ENCODE data around the gene DNAH17. TPM values are rescaled to one million over a fixed set of nuclear protein-coding genes. Genes with fewer than 3 reads are reported as not detected.

The DNAH17 gene
- total RNA-seq, 1 donor from 2014 or later: 2.8 TPM

DNA sequence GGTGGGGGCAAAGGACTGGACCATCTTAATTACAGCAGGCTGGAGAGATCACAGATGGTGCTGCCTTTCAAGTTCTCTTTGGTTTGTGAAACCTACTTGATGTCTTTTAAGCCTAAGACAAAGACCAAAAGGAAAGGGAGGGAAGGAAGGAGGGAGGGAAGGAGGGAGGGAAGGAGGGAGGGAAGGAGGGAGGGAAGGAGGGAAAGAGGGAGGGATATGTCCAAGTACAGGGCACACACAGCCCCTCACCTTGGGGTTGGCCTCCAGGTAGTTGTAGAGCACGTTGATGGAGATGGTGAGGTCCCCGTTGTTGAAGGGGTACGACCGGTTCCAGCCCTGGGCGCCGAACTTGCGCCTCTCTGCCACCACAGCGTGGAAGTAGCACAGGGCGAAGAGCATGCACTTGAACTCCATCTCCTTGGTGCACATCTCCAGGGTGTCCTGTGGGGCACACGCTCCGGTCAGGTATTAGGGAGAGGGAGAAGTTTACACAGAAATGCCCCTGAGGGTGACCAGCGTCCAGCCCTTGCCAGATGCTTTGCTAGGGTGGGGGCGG is 143.3 kb downstream of the DNAH17 start:
- DNase-seq (no peak), ATAC-seq (no peak)
- H3K36me3 ChIP-seq: peaks cover 13% of the 10 kb centered on the region
- intact Hi-C loops (cut with DNase I): no loop called here
- H3K9me3 ChIP-seq: no peaks in the 10 kb centered on the region
- no peak overlapping the region for H3K4me3 ChIP-seq
- H3K27me3 ChIP-seq: no peaks in the 10 kb centered on the region
- TF ChIP-seq, protein P1, sequence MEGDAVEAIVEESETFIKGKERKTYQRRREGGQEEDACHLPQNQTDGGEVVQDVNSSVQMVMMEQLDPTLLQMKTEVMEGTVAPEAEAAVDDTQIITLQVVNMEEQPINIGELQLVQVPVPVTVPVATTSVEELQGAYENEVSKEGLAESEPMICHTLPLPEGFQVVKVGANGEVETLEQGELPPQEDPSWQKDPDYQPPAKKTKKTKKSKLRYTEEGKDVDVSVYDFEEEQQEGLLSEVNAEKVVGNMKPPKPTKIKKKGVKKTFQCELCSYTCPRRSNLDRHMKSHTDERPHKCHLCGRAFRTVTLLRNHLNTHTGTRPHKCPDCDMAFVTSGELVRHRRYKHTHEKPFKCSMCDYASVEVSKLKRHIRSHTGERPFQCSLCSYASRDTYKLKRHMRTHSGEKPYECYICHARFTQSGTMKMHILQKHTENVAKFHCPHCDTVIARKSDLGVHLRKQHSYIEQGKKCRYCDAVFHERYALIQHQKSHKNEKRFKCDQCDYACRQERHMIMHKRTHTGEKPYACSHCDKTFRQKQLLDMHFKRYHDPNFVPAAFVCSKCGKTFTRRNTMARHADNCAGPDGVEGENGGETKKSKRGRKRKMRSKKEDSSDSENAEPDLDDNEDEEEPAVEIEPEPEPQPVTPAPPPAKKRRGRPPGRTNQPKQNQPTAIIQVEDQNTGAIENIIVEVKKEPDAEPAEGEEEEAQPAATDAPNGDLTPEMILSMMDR (IDR thresholded peaks at IDR 0.05): no peak
- no peak overlapping the region for H3K27ac ChIP-seq
- H3K4me1 ChIP-seq: peaks cover under 1% of the 10 kb centered on the region

DNA sequence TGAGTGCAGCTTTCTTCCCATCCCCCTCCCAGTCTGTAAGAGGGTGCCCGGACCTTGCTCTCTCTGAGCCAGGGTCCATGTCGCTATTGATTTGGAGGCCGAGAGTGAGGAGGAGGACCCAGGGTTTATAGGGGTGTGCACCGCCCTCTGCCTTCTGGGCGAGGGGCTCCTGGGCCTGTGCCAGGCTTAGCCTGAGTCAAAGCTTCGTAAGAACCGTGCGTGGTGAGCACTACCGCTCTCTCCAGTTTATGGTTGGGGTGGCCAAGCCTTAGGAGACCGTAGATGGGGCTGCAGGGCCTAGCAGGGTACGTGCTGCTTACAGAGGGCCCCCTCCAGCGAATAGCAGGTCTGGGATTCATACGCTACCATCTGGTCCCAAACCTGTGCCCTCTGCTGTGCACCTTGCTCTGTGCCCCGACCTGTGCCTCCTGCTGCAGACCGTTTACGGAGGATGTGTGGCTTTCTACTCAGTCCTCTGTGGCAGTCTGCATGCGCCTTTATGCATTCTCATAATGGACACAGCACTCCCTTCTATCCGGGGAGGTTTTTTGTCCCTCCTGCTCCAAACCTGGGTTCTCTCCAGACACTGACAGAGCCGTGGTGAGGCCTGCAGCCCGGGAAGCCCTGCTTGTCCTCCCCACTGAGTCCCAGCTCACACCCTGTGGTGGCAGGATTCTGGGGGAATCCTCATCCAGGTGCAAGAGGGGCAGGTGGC is 144.0 kb downstream of the DNAH17 start:
- ATAC-seq (no peak), DNase-seq (no peak)
- Histone ChIP-seq H3K4me1 (peaks cover 6% of the 10 kb centered on the region), H3K27ac (no peak overlapping the region), H3K36me3 (peaks cover 14% of the 10 kb centered on the region), H3K4me3 (no peak overlapping the region), H3K27me3 (no peaks in the 10 kb centered on the region), H3K9me3 (no peaks in the 10 kb centered on the region)
- intact Hi-C loops (cut with DNase I): no loop called here
- TF ChIP-seq, protein P1 (IDR thresholded peaks at IDR 0.05): no peak

DNA sequence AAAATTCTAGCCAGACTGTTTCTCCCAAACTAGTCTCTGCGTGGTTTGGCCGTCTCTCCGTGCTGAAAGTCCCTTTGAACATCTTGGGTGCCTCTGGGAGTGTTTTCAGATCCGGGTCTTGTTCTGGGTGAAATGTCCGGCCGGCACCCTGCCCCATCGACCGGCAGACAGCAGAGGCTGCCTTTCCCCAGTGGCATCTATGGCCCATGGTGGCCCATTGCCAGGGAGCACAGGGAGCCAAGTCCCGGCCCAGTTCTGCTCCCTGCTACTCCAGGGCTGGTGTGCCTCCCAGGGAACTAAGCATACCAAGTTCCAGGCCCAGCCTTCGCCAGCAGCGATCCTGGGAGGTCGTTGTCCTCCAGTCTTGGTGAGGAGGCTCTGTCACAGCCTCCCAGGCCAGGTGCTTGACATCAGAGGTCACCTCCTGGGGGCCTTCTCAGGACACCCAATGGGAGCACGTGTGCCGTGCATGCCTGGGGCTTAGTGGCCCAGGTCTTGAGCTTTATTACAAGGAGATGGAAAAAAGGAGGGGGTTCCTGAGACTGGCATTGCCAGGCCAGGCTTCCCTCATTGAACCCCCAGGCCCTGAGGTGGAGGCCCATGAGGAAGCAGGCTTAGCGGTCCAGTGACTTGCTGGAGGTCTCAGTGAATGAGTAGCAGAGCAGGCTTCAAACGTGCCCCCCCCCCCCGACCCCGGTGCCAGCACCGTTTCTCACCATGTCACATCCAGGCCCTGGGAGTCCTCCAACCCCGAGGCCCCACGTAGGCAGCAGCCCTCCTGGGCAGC is 144.8 kb downstream of the DNAH17 start:
- peaks cover 6% of the 10 kb centered on the region for H3K4me1 ChIP-seq
- no peak overlapping the region for H3K4me3 ChIP-seq
- ATAC-seq (no peak), DNase-seq (no peak)
- TF ChIP-seq, protein P1 (IDR thresholded peaks at IDR 0.05): no peak
- peaks cover 20% of the 10 kb centered on the region for H3K36me3 ChIP-seq
- H3K9me3 ChIP-seq: no peaks in the 10 kb centered on the region
- no peak overlapping the region for H3K27ac ChIP-seq
- no peaks in the 10 kb centered on the region for H3K27me3 ChIP-seq
- intact Hi-C loops (cut with DNase I): no loop called here

DNA sequence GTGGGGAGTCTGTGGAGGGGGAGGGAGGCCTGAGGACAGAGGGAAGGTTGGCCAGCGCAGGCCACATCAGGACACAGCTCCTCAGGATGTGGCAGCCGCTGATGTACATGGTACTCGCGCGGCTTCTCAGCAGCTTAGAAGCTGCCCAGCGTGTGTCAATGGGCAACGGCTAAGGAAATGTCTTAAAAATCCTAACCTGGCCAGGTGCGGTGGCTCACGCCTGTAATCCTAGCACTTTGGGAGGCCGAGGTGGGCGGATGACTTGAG is 145.6 kb downstream of the DNAH17 start:
- Histone ChIP-seq H3K9me3 (no peaks in the 10 kb centered on the region), H3K27ac (no peak overlapping the region), H3K4me3 (no peak overlapping the region), H3K27me3 (no peaks in the 10 kb centered on the region), H3K4me1 (peaks cover 6% of the 10 kb centered on the region), H3K36me3 (peaks cover 28% of the 10 kb centered on the region)
- intact Hi-C loops (cut with DNase I): no loop called here
- TF ChIP-seq, protein P1 (IDR thresholded peaks at IDR 0.05): no peak
- no peak for DNase-seq
- no peak for ATAC-seq

DNA sequence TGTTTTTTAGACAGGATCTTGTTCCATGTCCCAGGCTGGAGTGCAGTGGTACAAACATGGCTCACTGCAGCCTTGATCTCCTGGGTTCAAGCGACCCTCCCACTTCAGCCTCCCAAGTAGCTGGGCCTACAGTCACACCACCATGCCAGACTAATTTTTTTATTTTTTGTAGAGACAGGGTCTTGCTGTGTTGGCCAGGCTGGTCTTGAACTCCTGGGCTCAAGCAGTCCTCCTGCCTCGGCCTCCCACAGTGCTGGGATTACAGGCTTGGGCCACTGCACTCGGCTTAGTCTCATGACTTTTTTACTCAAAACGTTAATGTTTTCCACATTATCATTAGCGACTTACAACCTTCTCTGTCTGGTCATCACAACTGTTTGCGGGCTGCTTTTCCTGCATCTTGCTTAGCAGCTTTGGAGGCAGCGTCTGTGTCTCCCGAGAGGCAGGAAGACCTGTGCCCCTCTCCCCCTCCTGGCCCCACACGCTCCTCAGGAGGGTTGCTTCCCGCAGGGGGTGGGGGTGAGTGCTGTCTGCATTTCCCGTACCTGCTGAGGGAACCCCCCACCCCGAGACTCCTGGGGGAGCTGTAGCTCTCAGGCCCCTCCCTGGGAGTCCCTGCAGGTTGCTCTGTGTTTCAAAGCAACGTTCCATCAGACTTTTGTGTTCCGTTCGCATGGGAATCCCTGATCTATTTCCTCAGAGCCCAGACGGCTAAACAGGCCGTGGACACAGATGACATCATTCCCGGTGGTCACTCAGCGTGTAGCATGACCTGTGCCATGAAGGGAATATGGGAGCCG is 146.1 kb downstream of the DNAH17 start:
- TF ChIP-seq, protein P1 (IDR thresholded peaks at IDR 0.05): no peak
- ATAC-seq (no peak), DNase-seq (no peak)
- intact Hi-C loops (cut with DNase I): no loop called here
- peaks cover 33% of the 10 kb centered on the region for H3K36me3 ChIP-seq
- no peaks in the 10 kb centered on the region for H3K9me3 ChIP-seq
- H3K4me1 ChIP-seq: peaks cover 7% of the 10 kb centered on the region
- no peak overlapping the region for H3K27ac ChIP-seq
- no peaks in the 10 kb centered on the region for H3K27me3 ChIP-seq
- no peak overlapping the region for H3K4me3 ChIP-seq
